ENCODE results near the gene PIP5K1C. TPM values are rescaled to one million over a fixed set of nuclear protein-coding genes. Genes with fewer than 3 reads are reported as not detected.
A peak's percentile ranks its signal among the peaks of the same experiment; 100 is the strongest.

The PIP5K1C gene
- total RNA-seq, 1 experiment from 2014 or later = 26.9 TPM

GRCh38 chr19:3665681-3666544 lies 34.4 kb downstream of the PIP5K1C start (continued):
- TF ChIP-seq CTCF (IDR thresholded peaks at IDR 0.05 in 2 of 3, conservative IDR thresholded peaks at IDR 0.05 in 1 of 3; ENCODE audit: borderline replicate concordance in 1 of 3, insufficient read depth in 1 of 3, low read depth in 2 of 3, low read length in 2 of 3) = peak; percentile 77 to 89 (median 81)

GRCh38 chr19:3664879-3665642 lies 35.2 kb downstream of the PIP5K1C start:
- Histone ChIP-seq H3K9me2 (ENCODE audit: insufficient read depth) (no peaks in the 10 kb centered on the region), H3K4me2 (ENCODE audit: low read length) (peak overlapping the region; percentile 6; the same call in 1 of the 2 replicates), H3K4me1 (ENCODE audit: control insufficient read depth in 1 of 2, insufficient read depth in 2 of 2, low read length in 2 of 2) (peaks cover 0 to 8% of the 10 kb centered on the region in 2 experiments; a peak in 1 of 4 replicates), H2AFZ (ENCODE audit: low read depth, low read length, poor library complexity, severe bottlenecking) (no peak overlapping the region), H3K36me3 (ENCODE audit: control insufficient read depth in 1 of 2, insufficient read depth in 2 of 2, low read length in 2 of 2) (peaks cover 9% of the 10 kb centered on the region in 2 experiments; a peak in 3 of 4 replicates), H3K4me3 (replicated peaks in 1 of 2; ENCODE audit: low read depth in 1 of 2, low read length in 2 of 2) (no peak overlapping the region), H3K79me2 (ENCODE audit: insufficient read depth, low read length) (no peaks in the 10 kb centered on the region), H3K27me3 (ENCODE audit: insufficient read depth, low read length) (no peaks in the 10 kb centered on the region), H3K9ac (ENCODE audit: low read length) (no peak overlapping the region), H4K20me1 (ENCODE audit: insufficient read depth) (no peaks in the 10 kb centered on the region), H3K27ac (ENCODE audit: low read depth, low read length) (no peak overlapping the region), H3K9me3 (ENCODE audit: control insufficient read depth in 1 of 2, insufficient read depth in 1 of 2, low read depth in 1 of 2, low read length in 2 of 2) (no peaks in the 10 kb centered on the region)
- no peak for DNase-seq (ENCODE audit: low read depth, low spot score)
- TF ChIP-seq CBX3 (IDR thresholded peaks at IDR 0.05; ENCODE audit: low read depth) (no peak), POLR2A (IDR thresholded peaks at IDR 0.05; ENCODE audit: borderline replicate concordance, extremely low read depth, insufficient read depth, insufficient read length) (no peak), FOSL1 (IDR thresholded peaks at IDR 0.05; ENCODE audit: low read depth) (no peak), TCF7L2 (IDR thresholded peaks at IDR 0.05; ENCODE audit: borderline replicate concordance, extremely low read depth, insufficient read depth, insufficient read length) (no peak), ELF1 (IDR thresholded peaks at IDR 0.05; ENCODE audit: borderline replicate concordance, low read depth) (no peak)
- no TSS peak for BruUV-seq (replicated peaks)
- no peak for ATAC-seq
- ChIA-PET POLR2A (no interaction called here), CTCF (no interaction called here), RAD21 (ENCODE audit: low non-redundant PET in 1 of 2, low total read pairs in 2 of 2, uncharacterized antibody in 2 of 2, unreplicated experiment in 2 of 2) (no interaction called here)
- intact Hi-C loops (cut with micrococcal nuclease) = no loop called here
